Tibial nerve (tissue), 4 donors: Measurements from ENCODE around the gene ADGRB3. TPM values are rescaled to one million over a fixed set of nuclear protein-coding genes. Genes with fewer than 3 reads are reported as not detected.

Experiments used
- DNase-seq, 2 donors: peaks; one replicate each; pipeline ENCODE4 v3.0.0-alpha.2; 2019; ENCODE audit warnings: low spot score in 2 of 2
- H3K27ac ChIP-seq, 4 donors: fragments of 200-600 bp; sonication (generic) in 3 of 4; one replicate each; pipeline ENCODE4 v1.5.1; 2017 to 2019; ENCODE audit warnings: mild to moderate bottlenecking in 1 of 4
- H3K27me3 ChIP-seq, 2 donors: fragments of 200-600 bp; sonication (generic) in 1 of 2; one replicate each; pipeline versions ENCODE4 v1.5.1 to v1.6.0; 2017 to 2019
- H3K36me3 ChIP-seq, 3 donors: fragments of 200-600 bp; sonication (generic); one replicate each; pipeline ENCODE4 v1.5.1; 2018 to 2019
- H3K4me1 ChIP-seq, 4 donors: fragments of 200-600 bp; sonication (generic) in 3 of 4; one replicate each; pipeline ENCODE4 v1.5.1; 2017 to 2019
- H3K4me3 ChIP-seq, 4 donors: fragments of 200-600 bp; sonication (generic) in 3 of 4; one replicate each; pipeline ENCODE4 v1.5.1; 2017 to 2019; ENCODE audit warnings: mild to moderate bottlenecking in 1 of 4, moderate library complexity in 1 of 4
- H3K9me3 ChIP-seq, 4 donors: fragments of 200-600 bp; sonication (generic) in 3 of 4; one replicate each; pipeline ENCODE4 v1.5.1; 2017 to 2019
- EP300 ChIP-seq, 2 donors: sonication (generic); formaldehyde crosslinking; IDR thresholded peaks; one replicate each; pipeline ENCODE4 v1.6.1; 2017; ENCODE audit warnings: antibody characterized with exemption in 2 of 2, mild to moderate bottlenecking in 1 of 2
- POLR2A ChIP-seq, 2 donors: fragments of 450-650 bp; IDR thresholded peaks; one replicate each; pipeline ENCODE4 v1.6.1; 2017; ENCODE audit warnings: antibody characterized with exemption in 2 of 2, mild to moderate bottlenecking in 2 of 2, moderate library complexity in 2 of 2
- WGBS, 2 donors: methylation state at CpG; one replicate each; pipeline ENCODE4 v1.1.5; 2018; 5-methylcytosine and 5-hydroxymethylcytosine counted together
- total RNA-seq, 4 donors: library from RNA; depleted of rRNA; stranded (reverse); fragments of >200 nt; gene quantifications; one replicate each; pipeline ENCODE4 v1.1.0, GENCODE V29; 2016
- TF ChIP-seq, protein P1 (sequence below), 5 experiments: fragments of 200-600 bp in 3 of 5; fragments of 450-650 bp in 2 of 5; sonication (generic) in 3 of 5; IDR thresholded peaks; one replicate each; pipeline ENCODE4 v1.5.1; 2016 to 2019; ENCODE audit warnings: antibody characterized with exemption in 5 of 5, mild to moderate bottlenecking in 3 of 5, moderate library complexity in 2 of 5

ADGRB3 gene
- total RNA-seq, 4 donors from 2014 or later = 9.0 to 17.9 (median 11.4) TPM

- no peaks in the 10 kb centered on the region for H3K27me3 ChIP-seq
- no peaks in the 10 kb centered on the region for H3K9me3 ChIP-seq
- H3K36me3 ChIP-seq = no peaks in the 10 kb centered on the region
- no peak overlapping the region for H3K27ac ChIP-seq
- H3K4me3 ChIP-seq = no peak overlapping the region
- H3K4me1 ChIP-seq = peaks cover 0 to 15% (median 3%) of the 10 kb centered on the region in 4 donors
- TF ChIP-seq EP300 (IDR thresholded peaks at IDR 0.05) (no peak), POLR2A (IDR thresholded peaks at IDR 0.05) (no peak)
- no peak for DNase-seq
Observed at GRCh38 chr6:68754681-68755213, 119.7 kb downstream of the ADGRB3 start.

DNA sequence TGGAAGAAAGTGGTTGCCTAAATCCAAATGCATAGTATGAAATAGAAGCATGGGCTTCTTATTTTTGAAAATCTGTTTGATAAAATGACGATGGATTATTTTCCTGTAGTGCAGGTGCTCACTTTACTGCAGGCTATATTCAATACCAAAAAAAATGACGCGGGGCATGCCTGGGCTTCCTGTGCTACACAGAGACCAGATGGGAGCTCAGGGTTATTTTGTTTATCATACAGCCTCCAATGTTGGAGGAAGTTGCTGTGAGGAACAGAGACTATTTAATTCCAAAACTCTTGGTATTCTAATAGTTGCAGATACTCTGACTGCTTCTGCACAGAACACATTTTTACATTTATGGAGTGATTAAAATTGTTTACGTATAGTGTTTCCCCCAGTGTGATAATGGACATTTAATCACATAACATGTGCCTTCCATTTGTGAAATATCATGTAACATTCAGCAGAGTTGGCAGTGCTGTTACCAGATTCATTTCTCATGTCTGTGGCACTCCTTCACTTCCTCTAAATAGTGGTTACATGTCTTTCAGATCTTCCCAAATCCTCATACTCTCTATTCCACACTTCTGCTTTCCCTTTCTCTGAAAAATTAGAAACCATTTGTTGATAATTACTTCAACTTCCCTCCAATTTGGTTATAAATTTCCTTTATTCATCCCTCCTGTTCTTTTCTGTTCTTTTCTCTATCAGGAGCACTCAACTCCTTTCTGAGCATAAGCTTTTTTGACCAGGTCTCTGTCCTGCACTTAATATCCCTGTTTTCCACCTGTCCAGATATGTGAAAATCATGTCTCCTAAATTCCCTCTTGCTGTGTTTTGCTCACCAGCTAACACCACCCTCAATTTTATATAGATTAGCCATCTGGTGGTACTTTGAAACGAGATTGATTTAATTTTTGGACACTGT is 121.6 kb downstream of the ADGRB3 start:
- H3K4me1 ChIP-seq = peaks cover 0 to 15% (median 3%) of the 10 kb centered on the region in 4 donors
- 56 to 67% methylated on average over 5 of the region's 5 CpGs for WGBS, 2 donors
- H3K27ac ChIP-seq = no peak overlapping the region
- no peak for TF ChIP-seq EP300 (IDR thresholded peaks at IDR 0.05)
- TF ChIP-seq, protein P1, sequence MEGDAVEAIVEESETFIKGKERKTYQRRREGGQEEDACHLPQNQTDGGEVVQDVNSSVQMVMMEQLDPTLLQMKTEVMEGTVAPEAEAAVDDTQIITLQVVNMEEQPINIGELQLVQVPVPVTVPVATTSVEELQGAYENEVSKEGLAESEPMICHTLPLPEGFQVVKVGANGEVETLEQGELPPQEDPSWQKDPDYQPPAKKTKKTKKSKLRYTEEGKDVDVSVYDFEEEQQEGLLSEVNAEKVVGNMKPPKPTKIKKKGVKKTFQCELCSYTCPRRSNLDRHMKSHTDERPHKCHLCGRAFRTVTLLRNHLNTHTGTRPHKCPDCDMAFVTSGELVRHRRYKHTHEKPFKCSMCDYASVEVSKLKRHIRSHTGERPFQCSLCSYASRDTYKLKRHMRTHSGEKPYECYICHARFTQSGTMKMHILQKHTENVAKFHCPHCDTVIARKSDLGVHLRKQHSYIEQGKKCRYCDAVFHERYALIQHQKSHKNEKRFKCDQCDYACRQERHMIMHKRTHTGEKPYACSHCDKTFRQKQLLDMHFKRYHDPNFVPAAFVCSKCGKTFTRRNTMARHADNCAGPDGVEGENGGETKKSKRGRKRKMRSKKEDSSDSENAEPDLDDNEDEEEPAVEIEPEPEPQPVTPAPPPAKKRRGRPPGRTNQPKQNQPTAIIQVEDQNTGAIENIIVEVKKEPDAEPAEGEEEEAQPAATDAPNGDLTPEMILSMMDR (IDR thresholded peaks at IDR 0.05) = no peak
- TF ChIP-seq POLR2A (IDR thresholded peaks at IDR 0.05) = no peak
- no peaks in the 10 kb centered on the region for H3K27me3 ChIP-seq
- H3K9me3 ChIP-seq = no peaks in the 10 kb centered on the region
- no peak overlapping the region for H3K4me3 ChIP-seq
- H3K36me3 ChIP-seq = no peaks in the 10 kb centered on the region
- no peak for DNase-seq

DNA sequence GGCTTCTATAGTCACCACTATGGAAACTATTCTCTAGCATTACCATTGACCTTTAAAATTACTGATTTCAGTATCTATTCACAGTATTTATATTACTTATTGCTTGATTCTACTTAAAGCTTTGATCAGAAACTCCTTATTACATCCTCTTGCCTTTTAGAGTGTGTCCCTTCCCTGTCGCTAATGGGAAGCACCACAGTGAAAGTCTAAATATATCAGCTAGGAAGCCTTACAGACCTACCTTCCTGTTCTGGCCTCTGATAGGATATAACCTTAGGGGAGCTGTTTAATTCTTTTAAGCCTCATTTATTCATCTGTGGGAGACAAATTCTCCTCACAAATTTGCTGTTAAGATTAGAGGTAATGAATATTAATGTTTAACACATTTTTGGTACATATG is 122.7 kb downstream of the ADGRB3 start:
- H3K27me3 ChIP-seq = no peaks in the 10 kb centered on the region
- no peaks in the 10 kb centered on the region for H3K36me3 ChIP-seq
- 72 to 85% methylated on average over 1 of the region's 1 CpG for WGBS, 2 donors
- DNase-seq = no peak
- H3K27ac ChIP-seq = no peak overlapping the region
- peaks cover 0 to 15% (median 3%) of the 10 kb centered on the region in 4 donors for H3K4me1 ChIP-seq
- H3K4me3 ChIP-seq = no peak overlapping the region
- TF ChIP-seq, protein P1 (IDR thresholded peaks at IDR 0.05) = no peak
- no peak for TF ChIP-seq POLR2A (IDR thresholded peaks at IDR 0.05)
- no peak for TF ChIP-seq EP300 (IDR thresholded peaks at IDR 0.05)
- no peaks in the 10 kb centered on the region for H3K9me3 ChIP-seq

- DNase-seq = no peak
- Histone ChIP-seq H3K4me3 (no peak overlapping the region), H3K27me3 (no peaks in the 10 kb centered on the region), H3K4me1 (peaks cover 0 to 15% (median 3%) of the 10 kb centered on the region in 4 donors), H3K27ac (no peak overlapping the region), H3K9me3 (no peaks in the 10 kb centered on the region), H3K36me3 (no peaks in the 10 kb centered on the region)
- no peak for TF ChIP-seq POLR2A (IDR thresholded peaks at IDR 0.05)
- no peak for TF ChIP-seq EP300 (IDR thresholded peaks at IDR 0.05)
- TF ChIP-seq, protein P1 (IDR thresholded peaks at IDR 0.05) = no peak
Observed at GRCh38 chr6:68758559-68758958, 123.5 kb downstream of the ADGRB3 start.

- TF ChIP-seq, protein P1 (IDR thresholded peaks at IDR 0.05) = no peak
- no peak for TF ChIP-seq EP300 (IDR thresholded peaks at IDR 0.05)
- no peak for TF ChIP-seq POLR2A (IDR thresholded peaks at IDR 0.05)
- DNase-seq = no peak
- H3K27me3 ChIP-seq = no peaks in the 10 kb centered on the region
- WGBS, 2 donors = 61 to 83% methylated on average over 2 of the region's 2 CpGs
- H3K4me3 ChIP-seq = no peak overlapping the region
- peaks cover 0 to 15% (median 0%) of the 10 kb centered on the region in 4 donors for H3K4me1 ChIP-seq
- no peaks in the 10 kb centered on the region for H3K36me3 ChIP-seq
- no peaks in the 10 kb centered on the region for H3K9me3 ChIP-seq
- no peak overlapping the region for H3K27ac ChIP-seq
Observed at GRCh38 chr6:68760485-68760884, 125.4 kb downstream of the ADGRB3 start.
